AG09309 (cell line): ENCODE results near the gene MEX3C.

Experiments
- DNase-seq: peaks from one replicate; pipeline ENCODE4 v3.0.0-alpha.2; 2010; ENCODE audit warnings: low read depth
- H3K4me3 ChIP-seq: 2 replicates; pipeline ENCODE4 v1.5.1; 2011; ENCODE audit warnings: mild to moderate bottlenecking, low read depth, low read length, moderate library complexity; ENCODE audit not compliant: control insufficient read depth
- CTCF ChIP-seq: IDR thresholded peaks from 2 replicates; pipeline ENCODE4 v1.5.1; 2011; ENCODE audit warnings: mild to moderate bottlenecking, low read depth, low read length, inconsistent platforms; ENCODE audit not compliant: insufficient read depth, control insufficient read depth; ENCODE audit errors: missing control alignments

The MEX3C gene

GRCh38 chr18:51168960-51169662 lies 28.4 kb downstream of the MEX3C start:
- no peak for DNase-seq
- no peak overlapping the region for H3K4me3 ChIP-seq
- TF ChIP-seq CTCF, result no peak

- no peak for TF ChIP-seq CTCF
- no peak for DNase-seq
- no peak overlapping the region for H3K4me3 ChIP-seq
Observed at GRCh38 chr18:51168026-51168742, 29.3 kb downstream of the MEX3C start.

GRCh38 chr18:51165296-51165695 lies 32.2 kb downstream of the MEX3C start:
- TF ChIP-seq CTCF, result no peak
- H3K4me3 ChIP-seq, result no peak overlapping the region
- no peak for DNase-seq

GRCh38 chr18:51164761-51165281 lies 32.7 kb downstream of the MEX3C start:
- no peak overlapping the region for H3K4me3 ChIP-seq
- no peak for DNase-seq
- no peak for TF ChIP-seq CTCF

- no peak for TF ChIP-seq CTCF
- no peak for DNase-seq
- H3K4me3 ChIP-seq, result no peak overlapping the region
Observed at GRCh38 chr18:51164342-51164741, 33.1 kb downstream of the MEX3C start.

- no peak for TF ChIP-seq CTCF
- no peak overlapping the region for H3K4me3 ChIP-seq
- no peak for DNase-seq
Observed at GRCh38 chr18:51163543-51163942, 33.9 kb downstream of the MEX3C start.
